Endometrial microvascular endothelial cells (primary cell): ENCODE data around the gene C12orf75. TPM values are rescaled to one million over a fixed set of nuclear protein-coding genes. Genes with fewer than 3 reads are reported as not detected.

Experiments
- total RNA-seq: library from RNA; depleted of rRNA; stranded (reverse); fragments of >200 nt; gene quantifications from one replicate; pipeline ENCODE4 v1.2.3, GENCODE V29; 2015; ENCODE audit errors: inconsistent ontology term

Gene C12orf75
- total RNA-seq, 1 donor from 2014 or later = 88.9 TPM

Other genes starting within 250 kb of the C12orf75 start
- gene ALDH1L2, start 246.2 kb upstream of the C12orf75 start, total RNA-seq = 0.56 TPM
- 65.5 TPM for gene WASHC4, start 223.0 kb upstream of the C12orf75 start, total RNA-seq
- 27.1 TPM for gene APPL2, start 94.5 kb upstream of the C12orf75 start, total RNA-seq